Measurements from ENCODE around the gene ADCK1. TPM values are rescaled to one million over a fixed set of nuclear protein-coding genes. Genes with fewer than 3 reads are reported as not detected.

The ADCK1 gene
- total and polyA plus RNA-seq, 9 of the 15 experiments (the other 6 are each of a cell fraction or from before 2014, with no cell fraction given): 2.8 to 8.9 (median 4.3) TPM

DNA sequence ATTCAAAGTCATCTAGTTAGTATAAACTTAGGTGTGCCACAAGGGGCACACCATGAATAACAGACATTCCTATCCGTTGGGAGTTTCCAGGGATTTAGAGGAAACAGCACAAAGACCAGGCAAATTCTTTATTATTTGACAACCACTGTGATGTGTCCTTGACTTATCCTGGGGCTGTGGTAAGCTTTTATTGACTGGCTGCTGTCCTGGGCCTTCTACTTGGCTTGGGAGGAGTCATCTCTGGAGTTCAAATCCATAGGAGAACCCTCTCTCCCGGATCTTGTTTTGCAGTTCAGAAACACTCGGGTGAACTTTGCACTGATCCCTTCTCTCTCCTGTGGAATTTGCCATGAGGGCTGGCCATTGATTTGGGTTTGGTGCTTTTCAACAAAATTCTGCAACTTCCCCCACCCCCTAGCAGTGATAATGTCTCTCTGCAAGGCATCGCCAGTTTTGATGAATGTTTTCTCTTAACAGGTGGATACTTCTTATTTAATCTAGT is 136.3 kb downstream of the ADCK1 start:
- no peaks in the 10 kb centered on the region for H3K9me3 ChIP-seq (replicated peaks; ENCODE audit: control insufficient read depth, insufficient read depth, low read depth, low read length)
- WGBS (ENCODE audit: insufficient coverage, low coverage, missing lambda C conversion rate): 40% methylated on average over 3 of the region's 4 CpGs
- FAIRE-seq (no peak), ATAC-seq (no peak), DNase-seq (ENCODE audit: extremely low read depth in 1 of 4, low spot score in 3 of 4) (no peak)
- CTCF ChIA-PET (ENCODE audit: low intra/inter-chr PET ratio): no interaction called here
- no peaks in the 10 kb centered on the region for H3K79me2 ChIP-seq (ENCODE audit: control insufficient read depth, insufficient read depth, low read length)
- H3K27me3 ChIP-seq (ENCODE audit: control insufficient read depth in 2 of 2, insufficient read depth in 2 of 2, low read length in 2 of 2): no peaks in the 10 kb centered on the region
- intact Hi-C loops (cut with micrococcal nuclease): no loop called here
- H3K4me2 ChIP-seq (ENCODE audit: insufficient read depth, low read length): no peak overlapping the region
- H3K9ac ChIP-seq (ENCODE audit: insufficient read depth in 1 of 2, low read depth in 2 of 2, low read length in 2 of 2): no peak overlapping the region
- H4K20me1 ChIP-seq (replicated peaks; ENCODE audit: control insufficient read depth, insufficient read depth, low read length): no peaks in the 10 kb centered on the region
- H3K4me3 ChIP-seq: no peak overlapping the region
- POLR2A ChIA-PET: no interaction called here
- H3K27ac ChIP-seq (ENCODE audit: extremely low read depth, low read depth, low read length): no peak overlapping the region
- BruUV-seq (replicated peaks): no TSS peak
- H3K4me1 ChIP-seq (replicated peaks in 1 of 2; ENCODE audit: control insufficient read depth in 2 of 2, insufficient read depth in 2 of 2, low read length in 2 of 2): peaks cover 0 to 4% of the 10 kb centered on the region in 2 experiments; a peak in 1 of 5 replicates
- in situ Hi-C loops (cut with MboI): no loop called here
- peaks cover 7% of the 10 kb centered on the region; the same call in 1 of the 3 replicates for H3K36me3 ChIP-seq (ENCODE audit: control insufficient read depth, insufficient read depth, low read length)
- H2AFZ ChIP-seq (ENCODE audit: low read depth, low read length): no peak overlapping the region
- H3K9me1 ChIP-seq (ENCODE audit: control insufficient read depth, insufficient read depth, low read length): no peaks in the 10 kb centered on the region
- TF ChIP-seq THAP12 (CRISPR knock-in tag; IDR thresholded peaks at IDR 0.05) (no peak), PTTG1 (tag; IDR thresholded peaks at IDR 0.05; ENCODE audit: low read depth) (no peak), PREB (CRISPR knock-in tag; IDR thresholded peaks at IDR 0.05) (no peak), ZNF79 (CRISPR knock-in tag; IDR thresholded peaks at IDR 0.05; ENCODE audit: low read depth) (no peak), NR0B1 (IDR thresholded peaks at IDR 0.05; ENCODE audit: partially characterized antibody) (no peak), CAMTA2 (CRISPR knock-in tag; conservative IDR thresholded peaks at IDR 0.05) (no peak), RB1 (IDR thresholded peaks at IDR 0.05; ENCODE audit: low read depth) (no peak), DEAF1 (CRISPR knock-in tag; IDR thresholded peaks at IDR 0.05) (no peak), ATF7 (IDR thresholded peaks at IDR 0.05) (no peak), NBN (IDR thresholded peaks at IDR 0.05; ENCODE audit: low read depth) (no peak), DMBX1 (CRISPR knock-in tag; IDR thresholded peaks at IDR 0.05; ENCODE audit: borderline replicate concordance) (no peak), HNRNPH1 (optimal IDR thresholded peaks at IDR 0.05; ENCODE audit: low read depth, low read length) (no peak)
- TF ChIP-seq, protein P1, sequence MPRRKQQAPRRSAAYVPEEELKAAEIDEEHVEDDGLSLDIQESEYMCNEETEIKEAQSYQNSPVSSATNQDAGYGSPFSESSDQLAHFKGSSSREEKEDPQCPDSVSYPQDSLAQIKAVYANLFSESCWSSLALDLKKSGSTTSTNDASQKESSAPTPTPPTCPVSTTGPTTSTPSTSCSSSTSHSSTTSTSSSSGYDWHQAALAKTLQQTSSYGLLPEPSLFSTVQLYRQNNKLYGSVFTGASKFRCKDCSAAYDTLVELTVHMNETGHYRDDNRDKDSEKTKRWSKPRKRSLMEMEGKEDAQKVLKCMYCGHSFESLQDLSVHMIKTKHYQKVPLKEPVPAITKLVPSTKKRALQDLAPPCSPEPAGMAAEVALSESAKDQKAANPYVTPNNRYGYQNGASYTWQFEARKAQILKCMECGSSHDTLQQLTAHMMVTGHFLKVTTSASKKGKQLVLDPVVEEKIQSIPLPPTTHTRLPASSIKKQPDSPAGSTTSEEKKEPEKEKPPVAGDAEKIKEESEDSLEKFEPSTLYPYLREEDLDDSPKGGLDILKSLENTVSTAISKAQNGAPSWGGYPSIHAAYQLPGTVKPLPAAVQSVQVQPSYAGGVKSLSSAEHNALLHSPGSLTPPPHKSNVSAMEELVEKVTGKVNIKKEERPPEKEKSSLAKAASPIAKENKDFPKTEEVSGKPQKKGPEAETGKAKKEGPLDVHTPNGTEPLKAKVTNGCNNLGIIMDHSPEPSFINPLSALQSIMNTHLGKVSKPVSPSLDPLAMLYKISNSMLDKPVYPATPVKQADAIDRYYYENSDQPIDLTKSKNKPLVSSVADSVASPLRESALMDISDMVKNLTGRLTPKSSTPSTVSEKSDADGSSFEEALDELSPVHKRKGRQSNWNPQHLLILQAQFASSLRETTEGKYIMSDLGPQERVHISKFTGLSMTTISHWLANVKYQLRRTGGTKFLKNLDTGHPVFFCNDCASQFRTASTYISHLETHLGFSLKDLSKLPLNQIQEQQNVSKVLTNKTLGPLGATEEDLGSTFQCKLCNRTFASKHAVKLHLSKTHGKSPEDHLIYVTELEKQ (CRISPR knock-in tag; IDR thresholded peaks at IDR 0.05): no peak

All from K562 (cell line).